ENCODE data around the gene MMP12.
"Not testable (repeated sequence)": the region's sequence is repeated elsewhere in the genome, so short reads cannot be mapped to it uniquely, and the experiment has no call there.

Gene MMP12

DNA sequence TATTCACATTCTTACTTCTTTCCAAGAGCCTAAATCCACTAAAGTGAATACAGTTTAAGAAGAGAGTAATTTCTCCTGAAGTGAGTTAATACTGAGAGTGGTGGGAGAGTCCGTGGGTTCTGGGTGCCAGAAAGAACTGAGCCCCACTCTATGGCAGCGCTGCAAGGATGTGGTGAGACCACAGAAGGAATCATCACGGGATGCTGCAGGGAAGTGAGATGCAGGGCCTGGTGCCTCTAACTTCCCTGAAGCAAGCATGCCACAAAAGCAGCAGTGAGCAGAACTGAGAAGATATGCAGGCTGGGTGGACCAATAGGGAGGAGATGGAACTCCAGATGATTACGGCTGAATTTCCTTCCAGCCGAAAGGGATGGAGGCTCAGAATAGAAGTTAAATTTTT is 5.0 kb upstream of the MMP12 start:
- no peak overlapping the region for H3K4me3 ChIP-seq (ENCODE audit: low read depth, low read length)
- TF ChIP-seq, protein P1, sequence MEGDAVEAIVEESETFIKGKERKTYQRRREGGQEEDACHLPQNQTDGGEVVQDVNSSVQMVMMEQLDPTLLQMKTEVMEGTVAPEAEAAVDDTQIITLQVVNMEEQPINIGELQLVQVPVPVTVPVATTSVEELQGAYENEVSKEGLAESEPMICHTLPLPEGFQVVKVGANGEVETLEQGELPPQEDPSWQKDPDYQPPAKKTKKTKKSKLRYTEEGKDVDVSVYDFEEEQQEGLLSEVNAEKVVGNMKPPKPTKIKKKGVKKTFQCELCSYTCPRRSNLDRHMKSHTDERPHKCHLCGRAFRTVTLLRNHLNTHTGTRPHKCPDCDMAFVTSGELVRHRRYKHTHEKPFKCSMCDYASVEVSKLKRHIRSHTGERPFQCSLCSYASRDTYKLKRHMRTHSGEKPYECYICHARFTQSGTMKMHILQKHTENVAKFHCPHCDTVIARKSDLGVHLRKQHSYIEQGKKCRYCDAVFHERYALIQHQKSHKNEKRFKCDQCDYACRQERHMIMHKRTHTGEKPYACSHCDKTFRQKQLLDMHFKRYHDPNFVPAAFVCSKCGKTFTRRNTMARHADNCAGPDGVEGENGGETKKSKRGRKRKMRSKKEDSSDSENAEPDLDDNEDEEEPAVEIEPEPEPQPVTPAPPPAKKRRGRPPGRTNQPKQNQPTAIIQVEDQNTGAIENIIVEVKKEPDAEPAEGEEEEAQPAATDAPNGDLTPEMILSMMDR (IDR thresholded peaks at IDR 0.05; ENCODE audit: low read depth, low read length) = no peak

DNA sequence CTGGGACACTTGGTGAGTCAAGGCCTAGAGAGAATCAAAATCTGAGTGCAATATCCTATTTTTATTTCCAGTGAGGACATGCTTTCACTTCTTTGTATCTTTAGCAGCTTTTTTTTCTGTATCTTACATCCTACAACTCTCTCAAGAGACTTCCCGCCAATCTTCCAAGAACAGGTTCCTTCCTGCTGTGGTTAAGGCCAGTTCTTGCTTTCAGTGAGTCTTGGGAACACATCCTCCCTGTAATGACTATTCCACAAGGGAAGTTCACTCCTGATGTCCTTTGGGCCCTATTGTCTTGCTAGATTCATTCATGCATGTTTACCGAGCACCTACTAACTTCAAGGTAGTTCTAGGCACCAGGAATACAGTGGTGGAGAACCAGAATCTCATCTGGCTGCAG is 3.8 kb upstream of the MMP12 start:
- TF ChIP-seq, protein P1 (IDR thresholded peaks at IDR 0.05; ENCODE audit: low read depth, low read length) = no peak
- no peak overlapping the region for H3K4me3 ChIP-seq (ENCODE audit: low read depth, low read length)

DNA sequence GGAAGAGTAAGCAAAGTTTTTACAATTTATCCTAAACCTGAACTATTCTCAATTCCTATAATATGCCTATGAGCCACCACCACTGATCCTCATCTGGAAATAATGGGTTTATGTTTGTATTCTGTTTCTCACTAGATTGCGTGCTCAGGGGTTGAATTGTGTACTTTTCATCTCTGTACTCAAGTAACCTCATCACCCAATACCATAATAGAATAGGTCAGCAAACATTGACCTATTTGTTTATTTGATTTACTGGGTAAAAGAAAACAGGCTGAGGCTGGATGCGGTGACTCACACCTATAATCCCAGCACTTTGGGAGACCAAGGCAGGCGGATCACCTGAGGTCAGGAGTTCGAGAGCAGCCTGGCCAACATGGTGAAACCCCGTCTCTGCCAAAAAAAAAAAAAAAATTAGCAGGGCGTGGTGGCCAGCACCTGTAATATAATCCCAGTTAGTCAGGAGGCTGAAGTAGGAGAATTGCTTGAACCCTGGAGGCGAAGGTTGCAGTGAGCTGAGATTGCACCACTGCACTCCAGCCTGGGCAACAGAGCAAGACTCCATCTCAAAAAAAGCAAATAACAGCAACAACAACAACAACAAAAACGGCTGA is 5.3 kb downstream of the MMP12 start:
- H3K4me3 ChIP-seq (ENCODE audit: low read depth, low read length) = not testable (repeated sequence)

GRCh38 chr11:102868339-102868738 is 6.4 kb downstream of the MMP12 start:
- TF ChIP-seq, protein P1 (IDR thresholded peaks at IDR 0.05; ENCODE audit: low read depth, low read length) = no peak

DNA sequence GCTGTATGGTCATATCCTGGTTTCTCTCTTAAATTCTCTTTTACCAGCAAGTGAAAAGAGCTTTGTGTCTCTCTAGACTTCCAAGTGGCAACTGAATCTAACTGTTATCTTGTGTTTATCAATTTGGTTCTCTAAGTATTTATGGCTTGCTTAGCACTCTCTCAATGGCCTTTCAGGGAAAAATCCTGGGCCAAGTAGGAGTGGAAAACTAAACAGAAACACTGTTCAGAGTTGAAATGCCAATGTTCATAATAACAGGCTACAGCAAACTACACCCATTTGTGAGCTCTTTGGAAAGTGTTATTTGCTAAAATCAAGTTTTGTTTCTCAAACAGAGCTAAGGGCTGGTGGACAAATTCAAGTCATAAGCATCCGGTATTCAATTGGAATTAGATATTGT is 10.1 kb downstream of the MMP12 start:
- H3K4me3 ChIP-seq (ENCODE audit: low read depth, low read length) = no peak overlapping the region
- TF ChIP-seq, protein P1 (IDR thresholded peaks at IDR 0.05; ENCODE audit: low read depth, low read length) = no peak

More at GRCh38 chr11:102868339-102868738, 6.4 kb downstream of the MMP12 start:
- no peak overlapping the region for H3K4me3 ChIP-seq (ENCODE audit: low read depth, low read length)

- TF ChIP-seq, protein P1 (IDR thresholded peaks at IDR 0.05; ENCODE audit: low read depth, low read length) = no peak
- no peak overlapping the region for H3K4me3 ChIP-seq (ENCODE audit: low read depth, low read length)
Observed at GRCh38 chr11:102853956-102854355, 20.8 kb downstream of the MMP12 start.

DNA sequence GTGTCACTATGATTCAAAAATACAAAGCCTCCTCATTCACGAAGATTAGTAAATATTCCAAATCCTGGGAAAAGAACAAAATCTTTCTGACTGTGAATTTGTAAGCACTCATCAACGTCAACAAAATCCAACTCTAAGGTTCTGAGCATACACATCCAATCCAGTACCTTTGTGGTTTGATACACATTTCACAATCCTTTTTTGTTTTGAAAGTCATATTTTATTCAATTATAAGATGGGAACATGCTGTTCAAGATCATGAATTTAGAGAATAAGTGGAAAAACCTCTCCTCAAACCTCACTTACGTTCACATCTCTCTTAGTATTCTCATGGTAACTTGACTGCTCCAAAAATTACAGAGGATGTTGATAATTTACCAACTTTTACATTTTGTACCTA is 21.7 kb downstream of the MMP12 start:
- TF ChIP-seq, protein P1 (IDR thresholded peaks at IDR 0.05; ENCODE audit: low read depth, low read length) = no peak
- no peak overlapping the region for H3K4me3 ChIP-seq (ENCODE audit: low read depth, low read length)
